ENCODE data around the gene NRCAM.
"Not testable (repeated sequence)": the region's sequence is repeated elsewhere in the genome, so short reads cannot be mapped to it uniquely, and the experiment has no call there.

NRCAM gene

GRCh38 chr7:108413782-108414492, 42.3 kb downstream of the NRCAM start:
- H3K36me3 ChIP-seq (replicated peaks): no peaks in the 10 kb centered on the region
- peaks cover 16% of the 10 kb centered on the region for H3K27me3 ChIP-seq (ENCODE audit: low read depth)
- H3K9me3 ChIP-seq: no peaks in the 10 kb centered on the region
- in situ Hi-C loops (cut with MboI; ENCODE audit: low sequenced_read_pairs): no loop called here
- no peaks in the 10 kb centered on the region for H3K4me1 ChIP-seq
- no peak for DNase-seq (ENCODE audit: low spot score in 2 of 2)
- H3K4me3 ChIP-seq: no peak overlapping the region

- no peak for DNase-seq (ENCODE audit: low spot score in 2 of 2)
- Histone ChIP-seq H3K9me3 (no peaks in the 10 kb centered on the region), H3K36me3 (replicated peaks) (no peaks in the 10 kb centered on the region), H3K4me3 (no peak overlapping the region), H3K27me3 (ENCODE audit: low read depth) (peaks cover 10% of the 10 kb centered on the region), H3K4me1 (no peaks in the 10 kb centered on the region)
- in situ Hi-C loops (cut with MboI; ENCODE audit: low sequenced_read_pairs): no loop called here
Observed at GRCh38 chr7:108413337-108413736, 42.9 kb downstream of the NRCAM start.

- Histone ChIP-seq H3K9me3 (no peaks in the 10 kb centered on the region), H3K4me1 (no peaks in the 10 kb centered on the region), H3K4me3 (no peak overlapping the region), H3K36me3 (replicated peaks) (no peaks in the 10 kb centered on the region), H3K27me3 (ENCODE audit: low read depth) (0 out of 2 replicates have a peak, but pooled peaks cover under 1% of the 10 kb centered on the region)
- no peak for DNase-seq (ENCODE audit: low spot score in 2 of 2)
- in situ Hi-C loops (cut with MboI; ENCODE audit: low sequenced_read_pairs): no loop called here
Observed at GRCh38 chr7:108409146-108409545, 47.1 kb downstream of the NRCAM start.

GRCh38 chr7:108408296-108408991, 47.8 kb downstream of the NRCAM start:
- in situ Hi-C loops (cut with MboI; ENCODE audit: low sequenced_read_pairs): no loop called here
- Histone ChIP-seq H3K4me3 (no peak overlapping the region), H3K27me3 (ENCODE audit: low read depth) (0 out of 2 replicates have a peak, but pooled peaks cover 2% of the 10 kb centered on the region), H3K9me3 (no peaks in the 10 kb centered on the region), H3K36me3 (replicated peaks) (no peaks in the 10 kb centered on the region), H3K4me1 (no peaks in the 10 kb centered on the region)
- no peak for DNase-seq (ENCODE audit: low spot score in 2 of 2)

- H3K27me3 ChIP-seq (ENCODE audit: low read depth): 0 out of 2 replicates have a peak, but pooled peaks cover 2% of the 10 kb centered on the region
- H3K4me3 ChIP-seq: no peak overlapping the region
- H3K4me1 ChIP-seq: no peaks in the 10 kb centered on the region
- H3K9me3 ChIP-seq: no peaks in the 10 kb centered on the region
- H3K36me3 ChIP-seq (replicated peaks): no peaks in the 10 kb centered on the region
- in situ Hi-C loops (cut with MboI; ENCODE audit: low sequenced_read_pairs): no loop called here
- no peak for DNase-seq (ENCODE audit: low spot score in 2 of 2)
Observed at GRCh38 chr7:108407676-108408075, 48.6 kb downstream of the NRCAM start.

GRCh38 chr7:108406222-108406890, 49.9 kb downstream of the NRCAM start:
- in situ Hi-C loops (cut with MboI; ENCODE audit: low sequenced_read_pairs): no loop called here
- Histone ChIP-seq H3K36me3 (replicated peaks) (no peaks in the 10 kb centered on the region), H3K27me3 (ENCODE audit: low read depth) (0 out of 2 replicates have a peak, but pooled peaks cover 2% of the 10 kb centered on the region), H3K9me3 (no peaks in the 10 kb centered on the region), H3K4me3 (no peak overlapping the region), H3K4me1 (no peaks in the 10 kb centered on the region)
- DNase-seq (ENCODE audit: low spot score in 2 of 2): no peak

GRCh38 chr7:108404509-108405420, 51.5 kb downstream of the NRCAM start:
- no peak for DNase-seq (ENCODE audit: low spot score in 2 of 2)
- in situ Hi-C loops (cut with MboI; ENCODE audit: low sequenced_read_pairs): no loop called here
- Histone ChIP-seq H3K9me3 (no peaks in the 10 kb centered on the region), H3K4me1 (no peaks in the 10 kb centered on the region), H3K27me3 (ENCODE audit: low read depth) (0 out of 2 replicates have a peak, but pooled peaks cover 2% of the 10 kb centered on the region), H3K36me3 (replicated peaks) (no peaks in the 10 kb centered on the region), H3K4me3 (no peak overlapping the region)

GRCh38 chr7:108403597-108404217, 52.5 kb downstream of the NRCAM start:
- Histone ChIP-seq H3K4me1 (no peaks in the 10 kb centered on the region), H3K9me3 (no peaks in the 10 kb centered on the region), H3K27me3 (ENCODE audit: low read depth) (peaks cover 5% of the 10 kb centered on the region; the same call in 1 of the 2 replicates), H3K4me3 (no peak overlapping the region), H3K36me3 (replicated peaks) (no peaks in the 10 kb centered on the region)
- DNase-seq (ENCODE audit: low spot score in 2 of 2): no peak
- in situ Hi-C loops (cut with MboI; ENCODE audit: low sequenced_read_pairs): no loop called here

- H3K9me3 ChIP-seq: no peaks in the 10 kb centered on the region
- DNase-seq (ENCODE audit: low spot score in 2 of 2): no peak
- H3K4me1 ChIP-seq: no peaks in the 10 kb centered on the region
- H3K4me3 ChIP-seq: no peak overlapping the region
- H3K27me3 ChIP-seq (ENCODE audit: low read depth): peaks cover 5% of the 10 kb centered on the region; the same call in 1 of the 2 replicates
- H3K36me3 ChIP-seq (replicated peaks): no peaks in the 10 kb centered on the region
- in situ Hi-C loops (cut with MboI; ENCODE audit: low sequenced_read_pairs): no loop called here
Observed at GRCh38 chr7:108402865-108403264, 53.4 kb downstream of the NRCAM start.

- in situ Hi-C loops (cut with MboI; ENCODE audit: low sequenced_read_pairs): no loop called here
Observed at GRCh38 chr7:108396080-108396479, 60.2 kb downstream of the NRCAM start.

GRCh38 chr7:108395426-108395825, 60.8 kb downstream of the NRCAM start:
- no peaks in the 10 kb centered on the region for H3K36me3 ChIP-seq (replicated peaks)
- H3K9me3 ChIP-seq: no peaks in the 10 kb centered on the region
- in situ Hi-C loops (cut with MboI; ENCODE audit: low sequenced_read_pairs): no loop called here
- H3K4me1 ChIP-seq: no peaks in the 10 kb centered on the region
- H3K27me3 ChIP-seq (ENCODE audit: low read depth): peaks cover 3% of the 10 kb centered on the region; the same call in 1 of the 2 replicates
- H3K4me3 ChIP-seq: no peak overlapping the region
- no peak for DNase-seq (ENCODE audit: low spot score in 2 of 2)

More at GRCh38 chr7:108396080-108396479, 60.2 kb downstream of the NRCAM start:
- no peaks in the 10 kb centered on the region for H3K36me3 ChIP-seq (replicated peaks)
- DNase-seq (ENCODE audit: low spot score in 2 of 2): no peak
- H3K4me3 ChIP-seq: no peak overlapping the region
- peaks cover 3% of the 10 kb centered on the region; the same call in 1 of the 2 replicates for H3K27me3 ChIP-seq (ENCODE audit: low read depth)
- H3K4me1 ChIP-seq: no peaks in the 10 kb centered on the region
- H3K9me3 ChIP-seq: no peaks in the 10 kb centered on the region

GRCh38 chr7:108393097-108393496, 63.1 kb downstream of the NRCAM start:
- DNase-seq (ENCODE audit: low spot score in 2 of 2); H3K36me3 ChIP-seq (replicated peaks); H3K9me3 ChIP-seq; H3K4me3 ChIP-seq; H3K27me3 ChIP-seq (ENCODE audit: low read depth); in situ Hi-C loops (cut with MboI; ENCODE audit: low sequenced_read_pairs); H3K4me1 ChIP-seq: not testable (repeated sequence)

- in situ Hi-C loops (cut with MboI; ENCODE audit: low sequenced_read_pairs): not testable (repeated sequence)
Observed at GRCh38 chr7:108387686-108388085, 68.5 kb downstream of the NRCAM start.

More at GRCh38 chr7:108387686-108388085, 68.5 kb downstream of the NRCAM start:
- not testable (repeated sequence) for H3K9me3 ChIP-seq; H3K27me3 ChIP-seq (ENCODE audit: low read depth); H3K4me3 ChIP-seq; H3K36me3 ChIP-seq (replicated peaks); DNase-seq (ENCODE audit: low spot score in 2 of 2); H3K4me1 ChIP-seq

Measured in HAP-1 (cell line).